ENCODE results near the gene RAB43. TPM values are rescaled to one million over a fixed set of nuclear protein-coding genes. Genes with fewer than 3 reads are reported as not detected.
A peak's percentile ranks its signal among the peaks of the same experiment; 100 is the strongest.

RAB43 gene
- total RNA-seq, 2 donors from 2014 or later, result 26.1 to 49.7 TPM

DNA sequence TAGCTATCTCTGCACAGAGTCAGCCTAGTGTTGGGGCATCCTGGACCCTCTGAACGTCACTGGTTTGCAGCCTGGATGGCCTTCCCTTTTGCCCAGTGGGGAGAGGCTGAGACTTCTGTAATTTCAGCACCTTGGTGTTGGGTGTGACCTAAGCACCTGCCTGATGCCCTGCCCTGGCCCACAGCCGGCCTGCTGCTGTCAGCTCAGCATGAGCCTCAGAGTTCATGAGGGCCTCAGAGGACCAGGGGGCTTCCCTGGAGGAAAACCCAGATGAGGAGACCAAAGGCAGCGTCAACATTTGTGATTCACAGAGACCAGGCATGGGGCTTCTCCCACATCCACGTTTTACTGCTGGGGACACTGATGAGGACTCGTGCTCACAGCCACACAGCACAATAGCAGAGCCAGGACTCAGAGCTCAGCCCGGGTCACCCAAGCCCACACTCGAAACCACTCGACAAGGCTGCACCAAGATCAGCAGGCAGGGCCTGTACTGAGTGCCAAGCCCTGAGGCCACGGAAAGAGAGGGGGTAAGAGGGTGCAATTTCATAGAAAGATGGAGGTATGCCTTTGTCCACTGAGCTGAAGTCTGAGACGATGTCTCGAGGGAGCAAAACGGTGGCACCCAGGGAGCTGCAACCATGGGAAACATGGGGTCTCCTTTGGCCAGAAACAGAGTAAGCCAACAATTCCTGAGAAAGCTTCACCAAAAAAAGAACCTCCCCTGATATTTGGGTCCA, 70.9 kb downstream of the RAB43 start:
- H3K4me1 Mint-ChIP-seq, result peaks cover 8% of the 10 kb centered on the region
- no peak overlapping the region for H3K4me3 Mint-ChIP-seq
- no peak overlapping the region for H3K27ac Mint-ChIP-seq
- no peak for ATAC-seq (replicated peaks)
- H3K27me3 Mint-ChIP-seq, result no peaks in the 10 kb centered on the region
- H3K36me3 Mint-ChIP-seq (ENCODE audit: low read depth), result no peaks in the 10 kb centered on the region
- H3K9me3 Mint-ChIP-seq, result no peaks in the 10 kb centered on the region

DNA sequence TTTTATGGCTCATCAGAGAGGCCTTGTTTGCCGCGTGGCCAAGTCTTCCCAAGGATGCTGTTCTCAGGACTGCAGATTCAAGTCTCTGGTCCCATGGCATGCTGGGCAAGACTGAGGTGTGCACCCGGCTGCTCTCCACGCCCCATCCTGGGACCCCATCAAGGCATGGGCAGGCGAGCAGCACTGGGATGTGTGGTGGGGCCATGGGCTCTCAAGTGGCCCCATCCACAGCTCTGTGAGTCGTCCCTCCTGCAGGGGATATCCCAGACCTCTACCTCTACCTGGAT, 74.1 kb downstream of the RAB43 start:
- no peak for ATAC-seq (replicated peaks)
- Mint-ChIP-seq H3K9me3 (no peaks in the 10 kb centered on the region), H3K4me3 (no peak overlapping the region), H3K36me3 (ENCODE audit: low read depth) (no peaks in the 10 kb centered on the region), H3K27me3 (no peaks in the 10 kb centered on the region), H3K27ac (no peak overlapping the region), H3K4me1 (no peaks in the 10 kb centered on the region)

DNA sequence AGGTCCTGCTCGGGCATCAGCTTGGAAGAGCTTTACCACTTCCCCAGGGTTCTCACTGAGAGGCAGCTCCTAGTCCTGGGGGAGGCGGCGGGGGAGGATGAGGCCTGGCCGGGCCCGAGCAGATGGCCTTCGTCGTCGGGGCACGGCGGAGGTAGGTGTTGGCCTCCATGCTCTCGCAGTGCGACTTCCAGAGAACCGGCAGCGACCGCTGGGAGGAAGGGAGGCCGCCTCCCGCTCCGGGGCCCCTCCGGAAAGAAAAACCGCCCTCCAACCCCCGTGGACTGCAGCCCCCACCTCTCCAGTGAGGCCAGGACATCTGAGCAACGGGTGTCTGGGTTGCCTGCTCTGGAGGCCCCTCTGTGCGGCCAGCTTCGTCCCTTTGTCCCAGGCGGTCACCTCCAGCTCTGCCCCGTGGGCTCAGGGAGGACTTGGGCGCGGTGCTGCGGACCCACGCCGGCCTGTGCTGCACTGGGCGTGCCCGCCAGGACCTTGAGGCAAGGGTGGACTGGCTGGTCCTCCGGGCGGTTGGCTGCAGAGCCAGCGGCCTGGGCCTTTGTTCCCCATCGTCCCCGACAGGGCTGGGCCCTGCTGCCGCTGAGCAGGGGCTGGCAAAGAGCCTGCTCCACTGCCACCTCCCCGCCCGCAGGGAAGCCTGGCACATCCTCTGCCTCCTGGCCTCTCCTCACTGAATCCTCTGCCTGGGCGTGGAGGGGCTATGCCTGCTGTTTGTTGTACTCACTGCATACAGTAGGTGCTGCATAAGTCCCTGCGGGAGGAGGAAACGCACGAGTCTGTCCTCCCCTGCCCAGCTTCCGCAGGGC, 74.7 kb downstream of the RAB43 start:
- Mint-ChIP-seq H3K36me3 (ENCODE audit: low read depth) (no peaks in the 10 kb centered on the region), H3K27ac (no peak overlapping the region), H3K4me1 (no peaks in the 10 kb centered on the region), H3K4me3 (peak overlapping the region; percentile 59), H3K27me3 (no peaks in the 10 kb centered on the region), H3K9me3 (no peaks in the 10 kb centered on the region)
- no peak for ATAC-seq (replicated peaks)

DNA sequence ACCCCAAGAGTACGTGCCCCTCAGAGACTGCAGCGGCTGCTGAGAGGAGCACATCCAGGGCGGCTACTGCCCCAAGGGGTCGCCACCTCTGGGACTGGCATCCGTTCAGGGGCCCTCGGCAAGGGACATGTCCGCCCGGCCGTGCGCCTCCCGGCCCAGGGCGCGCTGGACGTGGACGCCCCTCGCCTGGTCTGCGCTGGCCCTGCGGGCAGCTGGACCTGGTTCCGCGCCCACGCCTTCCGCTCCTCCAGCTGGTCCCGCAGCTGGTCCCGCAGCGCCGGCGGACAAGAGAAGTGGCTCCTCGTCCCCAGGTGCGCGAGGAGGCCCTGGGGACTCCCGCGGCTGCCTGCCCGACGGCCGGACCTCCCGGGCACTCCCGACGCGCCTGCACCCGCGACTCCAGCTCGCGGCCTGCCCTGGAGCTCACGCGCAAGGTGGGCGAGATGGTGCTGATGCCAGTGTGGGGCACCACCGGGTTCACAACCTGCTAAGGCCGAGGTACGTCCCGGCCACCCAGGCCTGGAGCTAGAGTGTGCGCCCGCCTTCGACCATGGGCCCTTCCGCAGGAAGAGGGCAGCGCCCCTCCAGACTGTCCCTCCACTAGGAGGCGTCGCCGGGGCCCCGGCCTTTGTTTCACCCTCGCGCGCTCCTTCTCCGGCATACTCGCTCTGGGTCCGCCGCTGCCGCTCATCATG, 75.4 kb downstream of the RAB43 start:
- Mint-ChIP-seq H3K27me3 (no peaks in the 10 kb centered on the region), H3K27ac (no peak overlapping the region), H3K4me3 (peak overlapping the region; percentile 59), H3K36me3 (ENCODE audit: low read depth) (no peaks in the 10 kb centered on the region), H3K4me1 (no peaks in the 10 kb centered on the region), H3K9me3 (no peaks in the 10 kb centered on the region)
- peak; percentile 65 for ATAC-seq (replicated peaks)

DNA sequence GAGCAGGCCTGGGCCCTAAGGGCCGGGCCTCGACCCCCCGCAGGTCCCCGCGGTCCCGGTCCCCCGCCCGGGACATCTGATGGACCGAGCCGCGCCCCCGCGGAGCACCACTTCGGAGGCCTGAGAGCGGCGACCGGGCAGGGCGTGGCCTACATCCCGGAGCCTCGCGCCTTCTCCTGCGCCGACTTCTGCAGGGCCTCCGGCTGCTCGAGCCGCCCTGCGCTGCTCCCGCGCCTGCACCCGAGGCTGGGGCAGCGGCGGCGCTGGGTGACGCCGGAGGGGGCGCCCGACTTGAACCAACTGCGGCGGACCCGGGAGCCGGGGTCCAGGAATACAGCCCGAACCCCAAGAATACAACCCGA, 75.9 kb downstream of the RAB43 start:
- Mint-ChIP-seq H3K27ac (peak overlapping the region; percentile 33), H3K36me3 (ENCODE audit: low read depth) (no peaks in the 10 kb centered on the region), H3K27me3 (no peaks in the 10 kb centered on the region), H3K4me3 (peak overlapping the region; percentile 59), H3K4me1 (no peaks in the 10 kb centered on the region), H3K9me3 (no peaks in the 10 kb centered on the region)
- ATAC-seq (replicated peaks), result peak; percentile 91

DNA sequence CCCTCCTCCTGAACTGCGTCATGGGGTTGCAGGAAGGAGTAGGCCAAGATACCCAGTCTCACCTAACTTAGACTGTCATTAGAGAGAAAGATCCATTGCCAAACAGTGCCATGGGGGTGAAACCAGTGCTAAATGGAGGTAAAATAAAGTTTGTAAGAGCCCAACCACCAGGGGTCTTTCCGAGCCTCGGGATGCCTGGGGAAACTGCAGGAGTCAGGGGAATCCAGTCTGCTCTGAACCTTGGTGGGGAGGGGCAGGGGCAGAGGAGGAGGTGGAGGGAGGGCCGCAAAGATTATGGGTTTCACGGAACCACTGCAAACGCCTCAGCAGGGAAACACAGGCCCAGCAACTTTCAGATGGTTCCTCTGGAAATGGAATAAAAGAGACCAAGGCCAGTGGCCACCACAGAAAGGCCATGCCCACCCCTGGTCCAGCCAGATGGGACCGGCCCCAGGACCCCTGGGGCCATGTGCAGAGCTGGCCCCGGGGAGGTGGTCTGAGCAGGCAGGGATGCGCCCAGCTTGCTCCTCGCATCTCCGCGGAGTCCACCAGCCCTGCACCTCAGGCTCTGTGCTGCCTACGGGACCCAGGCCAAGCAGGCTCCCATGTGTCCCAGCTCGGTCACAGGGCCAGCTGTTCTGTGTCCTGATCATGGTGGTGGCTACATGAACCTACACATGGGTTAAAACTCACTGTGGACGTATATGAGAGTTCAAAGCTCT, 80.9 kb downstream of the RAB43 start:
- H3K9me3 Mint-ChIP-seq, result no peaks in the 10 kb centered on the region
- H3K27me3 Mint-ChIP-seq, result no peaks in the 10 kb centered on the region
- no peak for ATAC-seq (replicated peaks)
- H3K4me3 Mint-ChIP-seq, result no peak overlapping the region
- no peaks in the 10 kb centered on the region for H3K4me1 Mint-ChIP-seq
- no peaks in the 10 kb centered on the region for H3K36me3 Mint-ChIP-seq (ENCODE audit: low read depth)
- H3K27ac Mint-ChIP-seq, result no peak overlapping the region

DNA sequence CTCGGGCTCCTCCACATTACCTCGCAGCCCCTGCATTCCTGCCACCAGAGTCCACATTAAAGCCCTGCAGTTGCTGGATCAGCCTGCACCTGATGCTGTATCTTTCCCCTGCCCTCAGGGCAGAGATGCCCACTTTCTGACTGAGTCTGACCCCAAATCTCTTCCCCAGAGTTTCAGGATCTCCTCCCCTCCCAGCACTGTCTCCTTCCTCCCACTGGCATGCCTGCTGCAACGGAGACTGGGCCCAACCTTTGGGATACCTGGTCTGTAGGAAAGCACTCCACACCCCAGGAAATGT, 81.6 kb downstream of the RAB43 start:
- H3K4me3 Mint-ChIP-seq, result no peak overlapping the region
- no peaks in the 10 kb centered on the region for H3K4me1 Mint-ChIP-seq
- no peaks in the 10 kb centered on the region for H3K9me3 Mint-ChIP-seq
- H3K36me3 Mint-ChIP-seq (ENCODE audit: low read depth), result no peaks in the 10 kb centered on the region
- no peaks in the 10 kb centered on the region for H3K27me3 Mint-ChIP-seq
- no peak for ATAC-seq (replicated peaks)
- H3K27ac Mint-ChIP-seq, result no peak overlapping the region

DNA sequence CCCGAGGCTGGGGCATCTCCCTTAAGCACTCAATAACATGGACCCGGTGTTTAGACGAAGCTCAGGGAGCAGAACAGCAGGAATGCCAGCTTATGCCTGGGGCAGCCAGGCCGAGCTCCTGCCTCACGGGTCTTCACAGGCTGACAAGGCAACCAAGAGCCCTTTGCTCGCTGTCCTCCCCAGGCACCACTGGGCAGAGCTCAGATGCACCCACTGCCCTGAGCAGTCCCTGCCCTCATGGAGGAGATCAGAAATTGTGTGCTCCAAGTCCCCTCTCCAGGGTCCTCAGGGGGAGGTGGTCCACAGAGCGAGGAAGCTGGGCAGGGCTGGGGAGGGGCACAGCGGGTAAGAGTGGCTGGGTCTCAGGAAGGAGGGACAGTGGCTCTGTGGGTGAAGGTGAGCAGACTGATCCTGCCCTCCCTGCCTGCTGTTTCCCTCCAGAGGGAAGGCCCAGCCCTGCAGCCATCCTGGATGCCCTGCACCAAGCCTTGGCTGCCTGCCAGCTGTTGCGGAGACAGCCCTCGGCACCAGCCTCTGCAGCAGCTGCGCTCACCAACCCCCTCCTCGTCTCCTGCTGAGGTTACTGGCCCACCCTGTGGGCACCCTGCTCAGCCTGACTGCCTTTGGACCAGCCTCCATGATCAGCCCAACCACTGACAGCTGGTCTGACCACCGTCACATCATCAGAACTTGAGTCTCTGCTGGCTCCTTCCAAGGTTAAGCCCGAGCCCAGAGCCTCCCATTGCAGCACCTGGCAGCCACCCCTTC, 82.1 kb downstream of the RAB43 start:
- Mint-ChIP-seq H3K27ac (no peak overlapping the region), H3K36me3 (ENCODE audit: low read depth) (no peaks in the 10 kb centered on the region), H3K9me3 (no peaks in the 10 kb centered on the region), H3K4me1 (no peaks in the 10 kb centered on the region), H3K4me3 (no peak overlapping the region), H3K27me3 (no peaks in the 10 kb centered on the region)
- ATAC-seq (replicated peaks), result no peak

DNA sequence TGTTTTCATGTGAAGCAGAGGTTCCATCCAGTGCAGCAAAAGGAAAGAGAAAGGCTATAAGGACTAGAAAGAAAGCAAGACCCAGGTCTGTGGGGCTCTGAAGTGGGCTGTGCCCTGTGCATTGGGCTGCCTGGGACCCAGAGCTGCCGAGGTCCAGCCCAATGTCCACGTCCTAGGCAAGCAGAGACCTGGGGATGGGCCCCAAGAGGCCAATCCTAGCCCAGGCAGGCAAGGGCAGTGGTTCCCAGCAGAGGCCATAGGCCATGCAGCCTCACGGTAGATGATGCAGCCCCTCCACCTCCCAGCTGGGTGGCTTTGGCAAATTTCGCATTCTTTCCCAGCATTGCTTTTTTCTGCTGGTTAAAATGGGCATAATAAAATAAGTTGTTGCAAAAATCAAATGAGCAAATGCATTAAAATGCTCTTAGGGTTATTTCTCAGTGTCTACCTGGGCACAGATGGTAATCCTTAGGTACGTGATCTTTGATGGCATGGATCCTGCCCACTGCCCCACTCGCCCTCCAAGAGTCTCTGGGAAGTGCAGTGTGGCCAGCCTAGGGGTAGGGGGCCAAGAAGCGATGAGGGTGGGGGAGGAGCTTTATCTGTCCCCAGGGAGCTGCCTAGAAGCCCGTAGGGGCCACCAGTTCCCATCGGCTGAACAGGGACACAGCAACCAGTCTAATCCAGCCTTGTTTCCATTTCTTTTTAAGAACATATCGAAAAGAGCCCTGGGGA, 83.3 kb downstream of the RAB43 start:
- H3K36me3 Mint-ChIP-seq (ENCODE audit: low read depth), result no peaks in the 10 kb centered on the region
- ATAC-seq (replicated peaks), result no peak
- no peak overlapping the region for H3K4me3 Mint-ChIP-seq
- no peaks in the 10 kb centered on the region for H3K9me3 Mint-ChIP-seq
- H3K27ac Mint-ChIP-seq, result no peak overlapping the region
- peaks cover 4% of the 10 kb centered on the region for H3K4me1 Mint-ChIP-seq
- no peaks in the 10 kb centered on the region for H3K27me3 Mint-ChIP-seq

Other genes with a start within 250 kb of the RAB43 start
- gene ACAD9, start 242.2 kb downstream of the RAB43 start, total RNA-seq, result 10 to 100 TPM; 59.8 to 60.3 TPM
- under 1 TPM in 1 of 2 donors, not detected in 1; 0.50 TPM for gene CFAP92, start 127.7 kb downstream of the RAB43 start, total RNA-seq
- gene EFCC1, start 120.5 kb downstream of the RAB43 start, total RNA-seq, result not detected
- not detected for gene GP9, start 61.0 kb downstream of the RAB43 start, total RNA-seq
- gene ISY1, start 39.3 kb upstream of the RAB43 start, total RNA-seq, result 10 to 100 TPM; 59.3 to 70.9 TPM
- 100 to 1,000 TPM; 188 to 274 TPM for gene CNBP, start 62.1 kb upstream of the RAB43 start, total RNA-seq
- gene COPG1, start 127.8 kb upstream of the RAB43 start, total RNA-seq, result 100 to 1,000 TPM; 150 to 157 TPM
- gene HMCES, start 157.1 kb upstream of the RAB43 start, total RNA-seq, result 10 to 100 TPM; 52.5 to 55.3 TPM